ENCODE measurements around the gene LYPD5. TPM values are rescaled to one million over a fixed set of nuclear protein-coding genes. Genes with fewer than 3 reads are reported as not detected.

The LYPD5 gene
- total RNA-seq, 2 experiments from 2014 or later, result 0.70 to 1.1 TPM

DNA sequence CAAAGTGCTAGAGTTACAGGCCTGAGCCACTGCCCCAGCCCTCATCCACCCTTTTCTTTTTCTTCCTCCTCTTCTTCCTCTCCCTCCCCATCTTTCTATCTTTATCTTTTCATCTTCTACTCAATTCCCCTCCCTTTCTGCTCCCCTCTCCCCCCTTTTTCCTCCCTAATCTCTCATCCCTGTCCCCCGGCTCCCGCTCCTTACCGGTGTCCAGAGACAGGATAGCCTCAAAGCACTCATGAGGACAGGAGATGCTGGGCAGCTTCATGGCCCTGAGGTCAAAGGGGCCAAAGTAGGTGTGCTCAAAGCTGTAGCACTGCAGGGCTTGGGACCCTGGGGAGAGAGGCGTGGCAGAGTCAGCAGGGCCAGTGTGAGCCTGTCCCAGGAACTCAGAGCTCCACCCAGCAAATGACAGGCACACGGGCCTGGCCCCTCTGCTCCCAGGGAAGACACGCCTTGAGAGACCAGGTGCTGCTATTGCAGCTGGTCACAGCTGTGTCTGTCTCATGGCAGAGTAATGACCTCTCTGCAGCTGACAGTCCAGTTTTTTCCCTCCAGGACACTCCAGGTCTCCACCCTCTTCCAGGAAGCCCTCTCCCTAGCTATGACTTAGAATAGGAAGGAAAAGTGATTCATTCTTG is 2.6 kb downstream of the LYPD5 start:
- peaks cover 10% of the 10 kb centered on the region for H3K27me3 Mint-ChIP-seq (ENCODE audit: low read depth)
- ChIA-PET POLR2A (no interaction called here), CTCF (interaction anchor here (0.5 kb wide), 1 partner anchor 279 kb away, joined by 3 read pairs; no protein-coding TSS in a partner anchor)
- no peaks in the 10 kb centered on the region for H3K9me3 Mint-ChIP-seq (ENCODE audit: insufficient read depth)
- DNase-seq, result no peak
- peaks cover 4% of the 10 kb centered on the region for H3K36me3 Mint-ChIP-seq (ENCODE audit: low read depth)
- no peak for ATAC-seq
- no peak overlapping the region for H3K27ac Mint-ChIP-seq
- H3K4me1 Mint-ChIP-seq (ENCODE audit: low read depth), result peaks cover 19% of the 10 kb centered on the region
- peak overlapping the region; percentile 73 for H3K4me3 Mint-ChIP-seq

DNA sequence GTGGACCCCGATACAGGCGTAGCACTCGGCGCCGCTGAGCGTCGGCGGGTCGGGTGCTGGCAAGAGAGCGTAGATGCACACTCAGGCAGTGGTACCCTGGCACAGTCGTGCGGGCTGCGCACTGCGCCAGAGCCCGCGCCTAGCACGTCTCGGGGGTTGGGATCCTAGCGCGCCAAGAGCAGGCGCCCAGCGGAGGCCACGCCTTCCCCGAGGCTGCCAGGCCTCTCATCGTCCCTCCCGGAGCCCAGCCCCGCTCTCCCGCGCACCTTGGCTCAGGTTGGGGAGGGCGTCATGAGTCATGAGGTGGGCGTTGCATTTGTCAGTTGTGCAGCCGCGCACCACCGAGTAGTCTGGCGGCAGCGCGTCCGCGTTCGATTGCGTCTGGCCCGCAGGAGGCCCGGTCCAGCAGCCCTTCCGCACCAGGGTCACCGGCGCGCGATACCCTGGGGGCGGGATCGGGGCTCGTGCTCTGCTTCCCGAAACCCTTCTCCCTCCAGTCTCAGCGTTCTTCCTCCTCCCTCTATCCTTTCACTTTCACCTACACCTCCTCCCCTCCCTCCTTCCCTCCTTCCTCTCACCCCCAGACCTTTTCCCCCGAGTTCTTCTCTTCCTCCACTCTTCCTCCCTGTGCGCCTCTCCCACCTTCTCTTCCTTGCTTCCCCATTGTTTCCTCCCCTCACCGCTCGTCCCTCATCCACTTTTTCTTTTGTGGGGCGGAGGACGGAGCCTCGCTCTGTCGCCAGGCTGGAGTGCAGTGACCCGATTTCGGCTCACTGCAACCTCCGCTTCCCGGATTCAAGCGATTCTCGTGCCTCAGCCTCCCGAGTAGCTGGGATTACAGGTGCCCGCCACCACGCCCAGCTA is 3.5 kb downstream of the LYPD5 start:
- Mint-ChIP-seq H3K9me3 (ENCODE audit: insufficient read depth) (no peaks in the 10 kb centered on the region), H3K27me3 (ENCODE audit: low read depth) (peaks cover 14% of the 10 kb centered on the region), H3K36me3 (ENCODE audit: low read depth) (peaks cover 4% of the 10 kb centered on the region), H3K4me3 (peak overlapping the region; percentile 73), H3K4me1 (ENCODE audit: low read depth) (peaks cover 19% of the 10 kb centered on the region), H3K27ac (peak overlapping the region; percentile 37)
- DNase-seq, result peak; percentile 75
- peak; percentile 88 for ATAC-seq
- CTCF ChIA-PET, result no interaction called here
- POLR2A ChIA-PET, result no interaction called here

DNA sequence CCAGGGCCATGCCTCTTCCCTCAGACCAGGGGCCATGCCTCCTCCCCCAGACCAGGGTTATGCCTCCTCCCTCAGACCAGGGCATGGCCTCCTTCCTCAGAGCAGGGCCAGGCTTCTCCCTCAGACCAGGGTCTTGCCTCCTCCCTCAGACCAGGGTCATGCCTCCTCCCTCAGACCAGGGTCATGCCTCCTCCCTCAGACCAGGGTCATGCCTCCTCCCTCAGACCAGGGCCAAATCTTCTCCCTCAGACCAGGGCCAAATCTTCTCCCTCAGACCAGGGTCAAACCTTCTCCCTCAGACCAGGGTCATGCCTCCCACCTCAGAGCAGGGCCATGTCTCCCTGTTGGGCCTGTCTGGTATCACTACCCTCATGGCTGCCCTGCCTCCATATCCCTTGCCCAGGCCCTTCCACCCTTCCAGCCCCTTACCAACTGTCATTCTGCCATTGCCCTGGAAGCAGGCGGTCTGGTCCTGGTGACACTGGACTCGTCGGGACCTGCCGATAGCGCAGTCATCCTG is 4.2 kb downstream of the LYPD5 start:
- peak; percentile 16 for ATAC-seq
- POLR2A ChIA-PET, result no interaction called here
- peaks cover 15% of the 10 kb centered on the region for H3K27me3 Mint-ChIP-seq (ENCODE audit: low read depth)

DNA sequence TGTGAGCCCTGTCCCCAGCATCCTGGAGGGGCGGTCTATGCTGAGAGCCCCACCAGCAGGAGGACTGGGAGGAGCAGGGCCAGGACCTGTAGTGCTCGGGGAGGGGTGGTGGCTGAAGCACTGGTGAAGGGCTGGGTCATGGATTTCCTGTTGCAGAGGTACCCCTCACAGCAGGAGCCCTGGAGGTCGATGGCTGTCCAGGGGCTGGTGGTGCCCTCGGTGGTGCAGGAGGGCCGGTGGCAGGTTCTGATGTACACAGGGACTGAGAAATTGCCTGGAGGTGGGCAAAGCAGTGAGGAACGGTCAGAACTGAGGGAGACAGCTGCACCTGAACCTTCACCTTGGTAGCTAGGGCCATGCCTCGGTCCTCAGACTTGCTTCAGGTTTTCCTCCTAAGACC is 4.7 kb downstream of the LYPD5 start:
- H3K27ac Mint-ChIP-seq, result no peak overlapping the region
- POLR2A ChIA-PET, result no interaction called here
- peak overlapping the region; percentile 73 for H3K4me3 Mint-ChIP-seq

More for the DNA sequence above, 4.2 kb downstream of the LYPD5 start:
- Mint-ChIP-seq H3K4me3 (peak overlapping the region; percentile 73), H3K9me3 (ENCODE audit: insufficient read depth) (no peaks in the 10 kb centered on the region), H3K4me1 (ENCODE audit: low read depth) (peaks cover 19% of the 10 kb centered on the region), H3K36me3 (ENCODE audit: low read depth) (peaks cover 4% of the 10 kb centered on the region), H3K27ac (peak overlapping the region; percentile 51)
- CTCF ChIA-PET, result no interaction called here
- DNase-seq, result no peak

GRCh38 chr19:43797118-43797517 is 5.1 kb downstream of the LYPD5 start:
- H3K36me3 Mint-ChIP-seq (ENCODE audit: low read depth), result peaks cover 4% of the 10 kb centered on the region
- DNase-seq, result no peak
- H3K4me1 Mint-ChIP-seq (ENCODE audit: low read depth), result peaks cover 19% of the 10 kb centered on the region
- no peak for ATAC-seq
- POLR2A ChIA-PET, result no interaction called here
- H3K4me3 Mint-ChIP-seq, result peak overlapping the region; percentile 26
- no peak overlapping the region for H3K27ac Mint-ChIP-seq
- CTCF ChIA-PET, result interaction anchor here (0.6 to 1.6 kb wide), 5 partner anchors 10 to 388 kb away, joined by 3 to 8 read pairs (median 3); no protein-coding TSS in a partner anchor
- H3K27me3 Mint-ChIP-seq (ENCODE audit: low read depth), result peaks cover 13% of the 10 kb centered on the region
- H3K9me3 Mint-ChIP-seq (ENCODE audit: insufficient read depth), result no peaks in the 10 kb centered on the region

More for the DNA sequence above, 4.7 kb downstream of the LYPD5 start:
- no peaks in the 10 kb centered on the region for H3K9me3 Mint-ChIP-seq (ENCODE audit: insufficient read depth)
- peaks cover 19% of the 10 kb centered on the region for H3K4me1 Mint-ChIP-seq (ENCODE audit: low read depth)
- ATAC-seq (no peak), DNase-seq (no peak)
- CTCF ChIA-PET, result interaction anchor here (0.6 to 1.1 kb wide), 3 partner anchors 10 to 389 kb away, joined by 3 to 5 read pairs (median 3); no protein-coding TSS in a partner anchor
- H3K27me3 Mint-ChIP-seq (ENCODE audit: low read depth), result peaks cover 13% of the 10 kb centered on the region
- H3K36me3 Mint-ChIP-seq (ENCODE audit: low read depth), result peaks cover 4% of the 10 kb centered on the region

- ChIA-PET POLR2A (interaction anchor here (0.7 to 1.6 kb wide), 2 partner anchors 11 to 676 kb away, joined by 3 to 5 read pairs; partner anchors contain the start of gene KCNN4), CTCF (interaction anchor here (0.7 to 1.6 kb wide), 3 partner anchors 13 to 122 kb away, joined by 3 to 6 read pairs (median 4); no protein-coding TSS in a partner anchor)
- no peak for ATAC-seq
- Mint-ChIP-seq H3K27me3 (ENCODE audit: low read depth) (peaks cover 12% of the 10 kb centered on the region), H3K9me3 (ENCODE audit: insufficient read depth) (no peaks in the 10 kb centered on the region), H3K27ac (no peak overlapping the region), H3K36me3 (ENCODE audit: low read depth) (no peaks in the 10 kb centered on the region), H3K4me1 (ENCODE audit: low read depth) (no peaks in the 10 kb centered on the region), H3K4me3 (no peak overlapping the region)
- DNase-seq, result no peak
Observed at GRCh38 chr19:43790587-43790986, 11.7 kb downstream of the LYPD5 start.

DNA sequence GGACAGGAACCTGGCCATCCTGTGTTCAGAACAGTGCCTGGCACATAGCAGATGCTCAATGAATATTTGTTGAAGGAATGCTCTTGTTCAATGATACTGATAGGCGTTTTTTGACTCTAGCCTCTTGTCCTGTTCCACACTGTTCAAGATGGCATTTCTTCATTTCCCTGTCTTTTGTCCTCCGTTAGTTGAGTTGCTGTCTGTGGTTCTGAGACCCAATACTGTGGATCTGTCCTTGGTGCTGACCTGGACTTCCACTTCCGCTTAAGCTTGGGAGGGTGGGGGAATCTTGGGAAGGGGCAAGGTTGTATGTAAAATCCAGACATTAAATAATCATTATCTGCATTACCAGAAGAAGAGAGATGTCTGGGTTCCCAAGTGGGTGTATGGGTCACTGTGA is 13.2 kb downstream of the LYPD5 start:
- POLR2A ChIA-PET, result interaction anchor here (1.6 kb wide), 1 partner anchor 9 kb away, joined by 5 read pairs; the partner anchor contains the start of gene KCNN4
- Mint-ChIP-seq H3K36me3 (ENCODE audit: low read depth) (no peaks in the 10 kb centered on the region), H3K27ac (no peak overlapping the region), H3K4me1 (ENCODE audit: low read depth) (peaks cover 13% of the 10 kb centered on the region), H3K9me3 (ENCODE audit: insufficient read depth) (no peaks in the 10 kb centered on the region), H3K4me3 (no peak overlapping the region), H3K27me3 (ENCODE audit: low read depth) (peaks cover 9% of the 10 kb centered on the region)
- peak; percentile 49 for DNase-seq
- ATAC-seq, result no peak
- CTCF ChIA-PET, result interaction anchor here (1.6 to 3.2 kb wide), 2 partner anchors 11 to 44 kb away, joined by 4 to 17 read pairs; no protein-coding TSS in a partner anchor

DNA sequence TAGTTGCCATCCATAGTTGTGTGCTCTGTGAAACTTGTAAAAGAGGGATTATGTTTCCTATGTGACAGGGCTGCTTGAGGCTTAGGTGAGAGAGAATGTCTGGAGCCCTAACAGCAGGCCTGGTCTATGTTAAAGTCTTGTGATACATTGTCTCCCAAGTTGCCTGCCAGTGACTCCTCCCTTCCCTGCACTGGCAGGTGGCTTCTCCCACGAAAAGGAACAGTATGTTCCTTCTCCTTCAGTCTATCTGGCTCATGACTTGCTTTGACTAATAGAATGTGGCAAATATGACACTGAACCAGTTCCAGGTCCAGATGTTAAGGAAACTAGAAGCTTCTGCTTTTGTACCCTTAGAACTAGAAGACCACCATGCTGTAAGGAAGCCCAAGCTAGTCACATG is 15.6 kb downstream of the LYPD5 start:
- H3K27me3 Mint-ChIP-seq (ENCODE audit: low read depth), result peaks cover 5% of the 10 kb centered on the region
- H3K36me3 Mint-ChIP-seq (ENCODE audit: low read depth), result no peaks in the 10 kb centered on the region
- ChIA-PET CTCF (interaction anchor here (1.0 to 3.2 kb wide), 3 partner anchors 20 to 118 kb away, joined by 3 to 17 read pairs (median 4); no protein-coding TSS in a partner anchor), POLR2A (interaction anchor here (1.4 kb wide), 2 partner anchors 8 to 41 kb away, joined by 3 to 4 read pairs; no protein-coding TSS in a partner anchor)
- no peaks in the 10 kb centered on the region for H3K9me3 Mint-ChIP-seq (ENCODE audit: insufficient read depth)
- H3K4me1 Mint-ChIP-seq (ENCODE audit: low read depth), result peaks cover 35% of the 10 kb centered on the region
- DNase-seq, result no peak
- H3K27ac Mint-ChIP-seq, result no peak overlapping the region
- ATAC-seq, result no peak
- no peak overlapping the region for H3K4me3 Mint-ChIP-seq

DNA sequence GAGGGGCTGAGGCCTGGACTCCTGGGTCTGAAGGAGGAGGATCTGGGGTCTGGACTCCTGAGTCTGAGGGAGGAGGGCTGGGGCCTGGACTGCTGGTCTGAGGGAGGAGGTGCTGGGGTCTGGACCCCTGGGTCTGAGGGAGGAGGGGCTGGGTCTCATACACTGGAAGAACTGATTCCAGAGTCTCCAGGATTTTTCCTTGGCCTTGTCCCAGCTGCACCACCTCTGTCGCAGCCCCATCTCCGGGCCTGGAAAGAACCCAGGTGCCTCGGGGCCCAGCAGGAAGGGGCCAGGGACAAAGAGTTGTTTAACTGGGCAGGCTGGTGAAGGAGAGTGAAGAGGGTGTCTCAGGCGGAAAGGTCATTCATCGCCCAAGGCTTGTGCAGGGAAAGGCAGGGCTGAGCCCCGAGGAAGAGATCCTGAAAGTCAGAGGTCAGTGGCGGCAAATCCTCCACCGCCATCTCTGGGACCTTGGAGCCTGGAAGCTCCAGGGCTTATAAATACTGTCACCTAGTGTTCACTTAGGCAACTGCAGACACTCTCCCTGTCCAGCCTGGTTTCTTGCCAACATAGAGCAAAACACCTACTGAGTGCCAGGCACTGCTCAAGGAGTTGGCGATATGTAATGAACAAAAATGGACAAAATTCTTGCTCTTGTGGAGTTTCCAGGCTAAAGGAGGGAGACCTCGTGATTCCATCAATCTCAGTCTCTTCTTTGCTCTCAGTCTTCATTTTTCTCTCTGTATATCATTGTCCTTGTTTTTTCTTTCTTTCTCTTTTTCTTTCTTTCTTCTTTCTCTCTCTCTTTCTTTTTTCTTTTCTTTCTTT is 17.1 kb downstream of the LYPD5 start:
- Mint-ChIP-seq H3K27ac (peak overlapping the region; percentile 89), H3K4me3 (peak overlapping the region; percentile 16), H3K36me3 (ENCODE audit: low read depth) (no peaks in the 10 kb centered on the region), H3K27me3 (ENCODE audit: low read depth) (no peaks in the 10 kb centered on the region), H3K4me1 (ENCODE audit: low read depth) (peaks cover 43% of the 10 kb centered on the region), H3K9me3 (ENCODE audit: insufficient read depth) (no peaks in the 10 kb centered on the region)
- DNase-seq (peak; percentile 75), ATAC-seq (peak; percentile 55)
- ChIA-PET CTCF (interaction anchor here (0.8 to 2.1 kb wide), 10 partner anchors 9 to 117 kb away, joined by 3 to 34 read pairs (median 5); no protein-coding TSS in a partner anchor), POLR2A (interaction anchor here (1.3 to 1.4 kb wide), 2 partner anchors 31 to 40 kb away, joined by 4 to 8 read pairs; partner anchors contain the start of gene SMG9)

GRCh38 chr19:43784241-43784980 is 17.8 kb downstream of the LYPD5 start:
- DNase-seq (peak; percentile 65), ATAC-seq (no peak)
- no peaks in the 10 kb centered on the region for H3K9me3 Mint-ChIP-seq (ENCODE audit: insufficient read depth)
- H3K36me3 Mint-ChIP-seq (ENCODE audit: low read depth), result no peaks in the 10 kb centered on the region
- H3K4me1 Mint-ChIP-seq (ENCODE audit: low read depth), result peaks cover 47% of the 10 kb centered on the region
- H3K4me3 Mint-ChIP-seq, result peak overlapping the region; percentile 54
- ChIA-PET CTCF (interaction anchor here (0.8 to 2.1 kb wide), 12 partner anchors 9 to 116 kb away, joined by 3 to 34 read pairs (median 4); no protein-coding TSS in a partner anchor), POLR2A (interaction anchor here (1.3 to 1.4 kb wide), 2 partner anchors 30 to 39 kb away, joined by 4 to 8 read pairs; partner anchors contain the start of gene SMG9)
- no peaks in the 10 kb centered on the region for H3K27me3 Mint-ChIP-seq (ENCODE audit: low read depth)
- peak overlapping the region; percentile 89 for H3K27ac Mint-ChIP-seq

Data from activated CD8-positive, alpha-beta T cell treated with anti-CD3 and anti-CD28 coated beads, Interleukin-2, amount 10 ng/mL, durations not matched to agents 7 days and 5 days (primary cell).